Measurements from ENCODE around the gene CCDC170.

Gene CCDC170

GRCh38 chr6:151590742-151591141 is 96.9 kb downstream of the CCDC170 start:
- Histone ChIP-seq H3F3A (ENCODE audit: insufficient read depth, low read length) (no peaks in the 10 kb centered on the region), H3K9me2 (ENCODE audit: low read depth, low read length) (no peaks in the 10 kb centered on the region), H3K4me2 (ENCODE audit: low read length) (no peak overlapping the region), H3K36me3 (ENCODE audit: insufficient read depth, low read length) (no peaks in the 10 kb centered on the region), H3K27me3 (ENCODE audit: insufficient read depth, low read length) (no peaks in the 10 kb centered on the region), H3K4me1 (ENCODE audit: insufficient read depth, low read length, severe bottlenecking) (no peaks in the 10 kb centered on the region), H3K9me3 (ENCODE audit: low read length) (no peaks in the 10 kb centered on the region), H3K79me2 (ENCODE audit: insufficient read depth, low read length) (no peaks in the 10 kb centered on the region), H2AFZ (ENCODE audit: low read length) (no peak overlapping the region), H3K4me3 (ENCODE audit: low read depth, low read length, poor library complexity, severe bottlenecking) (no peak overlapping the region), H3K9ac (ENCODE audit: low read length) (no peak overlapping the region), H4K20me1 (ENCODE audit: insufficient read depth, low read length) (no peaks in the 10 kb centered on the region), H3K27ac (ENCODE audit: low read depth, low read length, poor library complexity, severe bottlenecking) (no peak overlapping the region)
- TF ChIP-seq EZH2 (IDR thresholded peaks at IDR 0.05; ENCODE audit: borderline replicate concordance, low read length) = no peak
- TF ChIP-seq CTCF (IDR thresholded peaks at IDR 0.05; ENCODE audit: low read length) = no peak

GRCh38 chr6:151592449-151593159 is 98.8 kb downstream of the CCDC170 start:
- Histone ChIP-seq H3K4me1 (ENCODE audit: insufficient read depth, low read length, severe bottlenecking) (no peaks in the 10 kb centered on the region), H2AFZ (ENCODE audit: low read length) (no peak overlapping the region), H3F3A (ENCODE audit: insufficient read depth, low read length) (no peaks in the 10 kb centered on the region), H3K4me2 (ENCODE audit: low read length) (no peak overlapping the region), H3K36me3 (ENCODE audit: insufficient read depth, low read length) (no peaks in the 10 kb centered on the region), H3K9ac (ENCODE audit: low read length) (no peak overlapping the region), H3K9me2 (ENCODE audit: low read depth, low read length) (no peaks in the 10 kb centered on the region), H3K4me3 (ENCODE audit: low read depth, low read length, poor library complexity, severe bottlenecking) (no peak overlapping the region), H4K20me1 (ENCODE audit: insufficient read depth, low read length) (no peaks in the 10 kb centered on the region), H3K27ac (ENCODE audit: low read depth, low read length, poor library complexity, severe bottlenecking) (no peak overlapping the region), H3K9me3 (ENCODE audit: low read length) (no peaks in the 10 kb centered on the region), H3K79me2 (ENCODE audit: insufficient read depth, low read length) (no peaks in the 10 kb centered on the region), H3K27me3 (ENCODE audit: insufficient read depth, low read length) (no peaks in the 10 kb centered on the region)
- TF ChIP-seq EZH2 (IDR thresholded peaks at IDR 0.05; ENCODE audit: borderline replicate concordance, low read length) (no peak), CTCF (IDR thresholded peaks at IDR 0.05; ENCODE audit: low read length) (no peak)

GRCh38 chr6:151609146-151609902 is 115.5 kb downstream of the CCDC170 start:
- Histone ChIP-seq H3K27ac (ENCODE audit: low read depth, low read length, poor library complexity, severe bottlenecking) (no peak overlapping the region), H3K9ac (ENCODE audit: low read length) (no peak overlapping the region), H3K27me3 (ENCODE audit: insufficient read depth, low read length) (no peaks in the 10 kb centered on the region), H2AFZ (ENCODE audit: low read length) (no peak overlapping the region), H3F3A (ENCODE audit: insufficient read depth, low read length) (no peaks in the 10 kb centered on the region), H3K4me2 (ENCODE audit: low read length) (no peak overlapping the region), H3K4me1 (ENCODE audit: insufficient read depth, low read length, severe bottlenecking) (no peaks in the 10 kb centered on the region), H4K20me1 (ENCODE audit: insufficient read depth, low read length) (no peaks in the 10 kb centered on the region), H3K9me2 (ENCODE audit: low read depth, low read length) (no peaks in the 10 kb centered on the region), H3K9me3 (ENCODE audit: low read length) (no peaks in the 10 kb centered on the region), H3K79me2 (ENCODE audit: insufficient read depth, low read length) (no peaks in the 10 kb centered on the region), H3K4me3 (ENCODE audit: low read depth, low read length, poor library complexity, severe bottlenecking) (no peak overlapping the region), H3K36me3 (ENCODE audit: insufficient read depth, low read length) (no peaks in the 10 kb centered on the region)
- TF ChIP-seq EZH2 (IDR thresholded peaks at IDR 0.05; ENCODE audit: borderline replicate concordance, low read length) = no peak
- no peak for TF ChIP-seq CTCF (IDR thresholded peaks at IDR 0.05; ENCODE audit: low read length)
